NCI-H460 (cell line): ENCODE results near the gene LMNTD2. TPM values are rescaled to one million over a fixed set of nuclear protein-coding genes. Genes with fewer than 3 reads are reported as not detected.

Experiments used
- DNase-seq: peaks from one replicate; pipeline ENCODE4 v3.0.0-alpha.2; 2016; ENCODE audit warnings: low read depth; ENCODE audit errors: extremely low read depth
- polyA plus RNA-seq: library from polyadenylated mRNA; depleted of rRNA; stranded (reverse); fragments of >200 nt; gene quantifications from 2 replicates; pipeline ENCODE4 v1.2.3, GENCODE V29; 2014; cell fraction: nucleus; rRNA removed
- total RNA-seq: library from RNA; depleted of rRNA; stranded (reverse); fragments of >200 nt; shearing (Covaris generic); gene quantifications from 2 replicates; pipeline ENCODE4 v1.2.3, GENCODE V29; 2014; rRNA removed

Gene LMNTD2
- 0.38 and 1.8 TPM in 2 replicates for total RNA-seq
- 8.8 and 17.3 TPM in 2 replicates for polyA plus RNA-seq

GRCh38 chr11:560305-561147, at the start of gene LMNTD2, which contains the start of gene RASSF7:
Gene LMNTD2 (minus strand): TSS chr11:560738. CDS start chr11:560716, 22 bp downstream.
Gene RASSF7 (plus strand): TSS chr11:560970. CDS start chr11:561769, 799 bp downstream.
- peak; percentile 75 for DNase-seq

- DNase-seq = no peak
These were observed 48.8 kb upstream of the LMNTD2 start for GRCh38 chr11:609341-609811.

- no peak for DNase-seq
These were observed 48.3 kb upstream of the LMNTD2 start for GRCh38 chr11:608791-609251.

- DNase-seq = no peak
These were observed 47.6 kb upstream of the LMNTD2 start for GRCh38 chr11:607971-608659.

GRCh38 chr11:607020-607780, 46.7 kb upstream of the LMNTD2 start:
- no peak for DNase-seq

GRCh38 chr11:606245-606644, 45.7 kb upstream of the LMNTD2 start:
- DNase-seq = no peak

GRCh38 chr11:605286-606129, 45.0 kb upstream of the LMNTD2 start:
- DNase-seq = no peak

- no peak for DNase-seq
These were observed 42.6 kb upstream of the LMNTD2 start for GRCh38 chr11:603154-603553.

GRCh38 chr11:601573-602245, 41.2 kb upstream of the LMNTD2 start:
- DNase-seq = no peak

- no peak for DNase-seq
These were observed 37.6 kb upstream of the LMNTD2 start for GRCh38 chr11:598005-598680.

- DNase-seq = no peak
These were observed 36.7 kb upstream of the LMNTD2 start for GRCh38 chr11:597166-597725.

GRCh38 chr11:596374-596773, 35.8 kb upstream of the LMNTD2 start:
- DNase-seq = no peak

- DNase-seq = no peak
These were observed 34.9 kb upstream of the LMNTD2 start for GRCh38 chr11:595400-595799.

GRCh38 chr11:593347-593746, 32.8 kb upstream of the LMNTD2 start:
- DNase-seq = no peak

GRCh38 chr11:592918-593317, 32.4 kb upstream of the LMNTD2 start:
- DNase-seq = no peak

GRCh38 chr11:592501-592900, 32.0 kb upstream of the LMNTD2 start:
- DNase-seq = no peak

- DNase-seq = no peak
These were observed 30.5 kb upstream of the LMNTD2 start for GRCh38 chr11:590997-591396.

GRCh38 chr11:589798-590197, 29.3 kb upstream of the LMNTD2 start:
- DNase-seq = no peak
